ENCODE results near the gene RALGAPA2. TPM values are rescaled to one million over a fixed set of nuclear protein-coding genes. Genes with fewer than 3 reads are reported as not detected.

The RALGAPA2 gene
- total RNA-seq, 1 experiment from 2014 or later: 13.4 TPM

DNA sequence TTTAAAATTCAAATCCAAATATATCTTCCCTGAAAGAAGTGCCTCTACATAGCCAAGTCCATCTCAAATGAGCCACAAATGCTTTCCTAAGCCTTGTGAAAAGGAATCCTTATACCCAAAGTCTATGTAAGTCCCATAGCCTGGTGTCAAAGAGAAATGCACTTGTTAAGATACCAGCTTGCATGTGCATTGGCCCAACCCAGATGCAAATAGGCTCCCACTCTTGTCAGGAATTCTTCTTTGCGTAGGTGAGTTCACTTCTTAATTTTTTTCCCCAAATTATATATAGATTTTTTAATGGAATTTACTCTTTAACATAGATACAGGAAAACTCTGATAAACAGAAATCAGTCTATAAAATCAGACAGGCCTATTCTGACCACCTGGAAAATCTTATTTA is 105.6 kb downstream of the RALGAPA2 start:
- no peaks in the 10 kb centered on the region for H3K9me3 ChIP-seq (ENCODE audit: control insufficient read depth, insufficient read depth, low read depth, low read length)
- ChIA-PET POLR2A (no interaction called here), CTCF (no interaction called here)
- H3K27ac ChIP-seq (ENCODE audit: low read length): no peak overlapping the region
- intact Hi-C loops (cut with micrococcal nuclease; ENCODE audit: unreplicated experiment): no loop called here
- in situ Hi-C loops (cut with HindIII; ENCODE audit: low pct_unique_long_range_greater_than_20kb, low sequenced_read_pairs): no loop called here
- DNase-seq (ENCODE audit: low read depth, low spot score) (no peak), ATAC-seq (no peak)
- H3K27me3 ChIP-seq (ENCODE audit: control insufficient read depth, insufficient read depth, low read length): no peaks in the 10 kb centered on the region
- BruUV-seq (replicated peaks): no TSS peak
- no peaks in the 10 kb centered on the region for H3K36me3 ChIP-seq (ENCODE audit: control insufficient read depth, insufficient read depth, low read length)
- H3K4me3 ChIP-seq (ENCODE audit: low read depth in 2 of 2, low read length in 2 of 2): no peak overlapping the region
- no peak for TF ChIP-seq TCF7L2 (IDR thresholded peaks at IDR 0.05; ENCODE audit: low read depth, low read length)
- TF ChIP-seq, protein P1, sequence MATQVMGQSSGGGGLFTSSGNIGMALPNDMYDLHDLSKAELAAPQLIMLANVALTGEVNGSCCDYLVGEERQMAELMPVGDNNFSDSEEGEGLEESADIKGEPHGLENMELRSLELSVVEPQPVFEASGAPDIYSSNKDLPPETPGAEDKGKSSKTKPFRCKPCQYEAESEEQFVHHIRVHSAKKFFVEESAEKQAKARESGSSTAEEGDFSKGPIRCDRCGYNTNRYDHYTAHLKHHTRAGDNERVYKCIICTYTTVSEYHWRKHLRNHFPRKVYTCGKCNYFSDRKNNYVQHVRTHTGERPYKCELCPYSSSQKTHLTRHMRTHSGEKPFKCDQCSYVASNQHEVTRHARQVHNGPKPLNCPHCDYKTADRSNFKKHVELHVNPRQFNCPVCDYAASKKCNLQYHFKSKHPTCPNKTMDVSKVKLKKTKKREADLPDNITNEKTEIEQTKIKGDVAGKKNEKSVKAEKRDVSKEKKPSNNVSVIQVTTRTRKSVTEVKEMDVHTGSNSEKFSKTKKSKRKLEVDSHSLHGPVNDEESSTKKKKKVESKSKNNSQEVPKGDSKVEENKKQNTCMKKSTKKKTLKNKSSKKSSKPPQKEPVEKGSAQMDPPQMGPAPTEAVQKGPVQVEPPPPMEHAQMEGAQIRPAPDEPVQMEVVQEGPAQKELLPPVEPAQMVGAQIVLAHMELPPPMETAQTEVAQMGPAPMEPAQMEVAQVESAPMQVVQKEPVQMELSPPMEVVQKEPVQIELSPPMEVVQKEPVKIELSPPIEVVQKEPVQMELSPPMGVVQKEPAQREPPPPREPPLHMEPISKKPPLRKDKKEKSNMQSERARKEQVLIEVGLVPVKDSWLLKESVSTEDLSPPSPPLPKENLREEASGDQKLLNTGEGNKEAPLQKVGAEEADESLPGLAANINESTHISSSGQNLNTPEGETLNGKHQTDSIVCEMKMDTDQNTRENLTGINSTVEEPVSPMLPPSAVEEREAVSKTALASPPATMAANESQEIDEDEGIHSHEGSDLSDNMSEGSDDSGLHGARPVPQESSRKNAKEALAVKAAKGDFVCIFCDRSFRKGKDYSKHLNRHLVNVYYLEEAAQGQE (IDR thresholded peaks at IDR 0.05; ENCODE audit: insufficient read depth in 1 of 2, low read depth in 2 of 2, low read length in 1 of 2): no peak
- TF ChIP-seq POLR2AphosphoS5 (IDR thresholded peaks at IDR 0.05; ENCODE audit: low read depth, low read length): no peak
- TF ChIP-seq SIN3A (IDR thresholded peaks at IDR 0.05; ENCODE audit: borderline replicate concordance, insufficient read depth, low read depth, low read length): no peak
- no peak for TF ChIP-seq CTCF (IDR thresholded peaks at IDR 0.05)
- H3K4me1 ChIP-seq (ENCODE audit: control insufficient read depth, insufficient read depth, low read length): no peaks in the 10 kb centered on the region

DNA sequence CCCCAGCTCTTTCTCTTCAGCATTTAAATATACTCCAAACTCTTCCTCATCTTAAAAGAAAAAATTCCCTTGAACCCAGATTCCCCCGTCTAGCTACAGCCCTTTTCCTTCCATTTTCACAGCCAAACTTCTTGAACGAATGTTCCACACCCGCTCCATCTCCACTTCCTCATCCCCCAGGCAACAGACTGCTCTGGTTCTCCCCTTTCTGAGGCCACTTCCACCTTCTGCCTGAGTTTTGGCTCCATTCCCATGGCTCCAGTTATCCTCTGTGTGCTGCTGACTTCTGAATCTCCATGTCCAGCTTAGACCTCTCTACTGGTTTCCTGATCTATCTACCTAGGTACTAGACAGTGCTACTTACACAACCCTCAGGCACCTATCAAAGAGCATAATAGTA is 106.4 kb downstream of the RALGAPA2 start:
- no TSS peak for BruUV-seq (replicated peaks)
- CTCF ChIA-PET: no interaction called here

More for the DNA sequence above, 106.4 kb downstream of the RALGAPA2 start:
- no peak for TF ChIP-seq SIN3A (IDR thresholded peaks at IDR 0.05; ENCODE audit: borderline replicate concordance, insufficient read depth, low read depth, low read length)
- TF ChIP-seq TCF7L2 (IDR thresholded peaks at IDR 0.05; ENCODE audit: low read depth, low read length): no peak
- TF ChIP-seq, protein P1 (IDR thresholded peaks at IDR 0.05; ENCODE audit: insufficient read depth in 1 of 2, low read depth in 2 of 2, low read length in 1 of 2): no peak
- TF ChIP-seq CTCF (IDR thresholded peaks at IDR 0.05): no peak
- no peak for TF ChIP-seq POLR2AphosphoS5 (IDR thresholded peaks at IDR 0.05; ENCODE audit: low read depth, low read length)
- Histone ChIP-seq H3K4me3 (ENCODE audit: low read depth in 2 of 2, low read length in 2 of 2) (no peak overlapping the region), H3K27ac (ENCODE audit: low read length) (no peak overlapping the region), H3K36me3 (ENCODE audit: control insufficient read depth, insufficient read depth, low read length) (no peaks in the 10 kb centered on the region), H3K9me3 (ENCODE audit: control insufficient read depth, insufficient read depth, low read depth, low read length) (no peaks in the 10 kb centered on the region), H3K4me1 (ENCODE audit: control insufficient read depth, insufficient read depth, low read length) (no peaks in the 10 kb centered on the region), H3K27me3 (ENCODE audit: control insufficient read depth, insufficient read depth, low read length) (no peaks in the 10 kb centered on the region)
- intact Hi-C loops (cut with micrococcal nuclease; ENCODE audit: unreplicated experiment): no loop called here
- in situ Hi-C loops (cut with HindIII; ENCODE audit: low pct_unique_long_range_greater_than_20kb, low sequenced_read_pairs): no loop called here
- no peak for DNase-seq (ENCODE audit: low read depth, low spot score)
- POLR2A ChIA-PET: no interaction called here
- ATAC-seq: no peak

Data from Panc1 (cell line).